Activated B cell treated with CpG ODN at 0.5 μM for 24 hours (primary cell): ENCODE results near the gene LY6G6F. TPM values are rescaled to one million over a fixed set of nuclear protein-coding genes. Genes with fewer than 3 reads are reported as not detected.

Source experiments
- ATAC-seq: fragments of 200-7000 bp; cut with Tn5 transposase; one replicate; pipeline ENCODE4 v1.10.0; 2021; ENCODE audit warnings: low read depth, mild to moderate bottlenecking, moderate library complexity
- CTCF ChIA-PET: fragments of 350-600 bp; sonication (Branson Sonifier 250); formaldehyde crosslinking; loops from one replicate; lab custom pipeline; 2021; ENCODE audit warnings: antibody characterized with exemption; lab: Charles Lee
- POLR2A ChIA-PET: fragments of 350-600 bp; sonication (Branson Sonifier 250); formaldehyde crosslinking; loops from one replicate; lab custom pipeline; 2021; ENCODE audit warnings: antibody characterized with exemption; lab: Charles Lee
- DNase-seq: peaks from one replicate; pipeline ENCODE4 v3.0.0; 2022
- H3K27ac Mint-ChIP-seq: one replicate; pipeline ENCODE4 v1.8.0; 2020; ENCODE audit warnings: mixed read lengths
- H3K27me3 Mint-ChIP-seq: one replicate; pipeline ENCODE4 v1.8.0; 2021; ENCODE audit warnings: mixed read lengths
- H3K36me3 Mint-ChIP-seq: one replicate; pipeline ENCODE4 v1.8.0; 2021; ENCODE audit warnings: low read depth, mixed read lengths
- H3K4me1 Mint-ChIP-seq: one replicate; pipeline ENCODE4 v1.8.0; 2021; ENCODE audit warnings: mixed read lengths
- H3K4me3 Mint-ChIP-seq: one replicate; pipeline ENCODE4 v1.8.0; 2020; ENCODE audit warnings: mild to moderate bottlenecking, mixed read lengths
- H3K9me3 Mint-ChIP-seq: one replicate; pipeline ENCODE4 v1.8.0; 2020; ENCODE audit warnings: mixed read lengths
- CTCF ChIP-seq: fragments of 200-600 bp; IDR thresholded peaks from one replicate; pipeline ENCODE4 v1.8.0; 2022; ENCODE audit warnings: antibody characterized with exemption, mild to moderate bottlenecking
- intact Hi-C: fragments of 100-400 bp; cut with micrococcal nuclease; formaldehyde crosslinking; loops from one replicate; pipeline ENCODE4 v1.15.1; 2024
- total RNA-seq: library from RNA; stranded (reverse); gene quantifications from 2 replicates; pipeline ENCODE4 v1.2.3, GENCODE V29; 2022

The LY6G6F gene
- total RNA-seq, 1 donor from 2014 or later, result not detected

- H3K4me3 Mint-ChIP-seq, result no peak overlapping the region
- intact Hi-C loops, result no loop called here
- H3K36me3 Mint-ChIP-seq, result peaks cover 3% of the 10 kb centered on the region
- peaks cover 11% of the 10 kb centered on the region for H3K4me1 Mint-ChIP-seq
- ATAC-seq (no peak), DNase-seq (no peak)
- POLR2A ChIA-PET, result interaction anchor here (0.5 to 1.0 kb wide), 2 partner anchors 8 to 51 kb away, joined by 3 to 4 read pairs; no protein-coding TSS in a partner anchor
- no peaks in the 10 kb centered on the region for H3K27me3 Mint-ChIP-seq
- TF ChIP-seq CTCF, result no peak
- CTCF ChIA-PET, result no interaction called here
- no peak overlapping the region for H3K27ac Mint-ChIP-seq
- H3K9me3 Mint-ChIP-seq, result no peaks in the 10 kb centered on the region
These were observed 13.6 kb downstream of the LY6G6F start for GRCh38 chr6:31720196-31720770.

GRCh38 chr6:31721351-31722020, 14.8 kb downstream of the LY6G6F start, which contains the start of gene LY6G6C:
Gene LY6G6C, minus strand, starts transcription at chr6:31721746. Its CDS starts 67 bp downstream, at chr6:31721679.
- no peak within 1 kb of the TSS for H3K4me3 Mint-ChIP-seq
- ChIA-PET POLR2A (no interaction called here), CTCF (no interaction called here)
- H3K9me3 Mint-ChIP-seq, result no peaks in the 10 kb centered on the region
- DNase-seq (no peak), ATAC-seq (no peak)
- intact Hi-C loops, result no loop called here
- peaks cover 13% of the 10 kb centered on the region for H3K36me3 Mint-ChIP-seq
- no peaks in the 10 kb centered on the region for H3K27me3 Mint-ChIP-seq
- H3K27ac Mint-ChIP-seq, result no peak within 1 kb of the TSS
- no peak for TF ChIP-seq CTCF
- peaks cover 21% of the 10 kb centered on the region for H3K4me1 Mint-ChIP-seq

- Mint-ChIP-seq H3K4me1 (peaks cover 28% of the 10 kb centered on the region), H3K9me3 (no peaks in the 10 kb centered on the region)
- no peak for ATAC-seq
These were observed 15.5 kb downstream of the LY6G6F start for GRCh38 chr6:31722173-31722572.

GRCh38 chr6:31723245-31723979, 16.7 kb downstream of the LY6G6F start, which contains the start of gene MPIG6B:
Gene MPIG6B, plus strand, starts transcription at chr6:31723373. Its CDS starts 11 bp downstream, at chr6:31723384.
- peaks cover 25% of the 10 kb centered on the region for H3K36me3 Mint-ChIP-seq
- no peak for TF ChIP-seq CTCF
- ATAC-seq (no peak), DNase-seq (no peak)
- H3K4me1 Mint-ChIP-seq, result peaks cover 40% of the 10 kb centered on the region
- no peak within 1 kb of the TSS for H3K4me3 Mint-ChIP-seq
- H3K9me3 Mint-ChIP-seq, result no peaks in the 10 kb centered on the region
- ChIA-PET POLR2A (interaction anchor here (0.5 to 7.7 kb wide), 10 partner anchors 13 to 1168 kb away, joined by 3 to 131 read pairs (median 4); partner anchors contain the start of genes ABHD16A, CLIC1, GPANK1 and MSH5), CTCF (interaction anchor here (0.8 to 1.7 kb wide), 2 partner anchors 46 to 106 kb away, joined by 3 to 4 read pairs; no protein-coding TSS in a partner anchor)
- peak within 1 kb of the TSS; percentile 46 for H3K27ac Mint-ChIP-seq
- intact Hi-C loops, result no loop called here
- H3K27me3 Mint-ChIP-seq, result no peaks in the 10 kb centered on the region

More at GRCh38 chr6:31722173-31722572, 15.5 kb downstream of the LY6G6F start:
- CTCF ChIA-PET, result interaction anchor here (1.7 kb wide), 1 partner anchor 107 kb away, joined by 3 read pairs; no protein-coding TSS in a partner anchor
- intact Hi-C loops, result no loop called here
- H3K27ac Mint-ChIP-seq, result no peak overlapping the region
- no peak for DNase-seq
- H3K36me3 Mint-ChIP-seq, result peaks cover 20% of the 10 kb centered on the region
- no peak overlapping the region for H3K4me3 Mint-ChIP-seq
- POLR2A ChIA-PET, result interaction anchor here (0.7 kb wide), 1 partner anchor 11 kb away, joined by 3 read pairs; no protein-coding TSS in a partner anchor
- H3K27me3 Mint-ChIP-seq, result no peaks in the 10 kb centered on the region
- TF ChIP-seq CTCF, result no peak
